Vagina (tissue), 2 donors: Measurements from ENCODE around the gene TOP2B.

Experiments
- POLR2A ChIP-seq, 2 donors: fragments of 450-650 bp; IDR thresholded peaks; one replicate each; pipeline ENCODE4 v1.6.1; 2017; ENCODE audit warnings: antibody characterized with exemption in 2 of 2, mild to moderate bottlenecking in 2 of 2, moderate library complexity in 2 of 2
- TF ChIP-seq, protein P1 (sequence below), 3 experiments: fragments of 450-650 bp in 2 of 3; fragments of 200-600 bp in 1 of 3; sonication (generic) in 1 of 3; IDR thresholded peaks; one replicate each; pipeline ENCODE4 v1.5.1; 2017 to 2019; ENCODE audit warnings: antibody characterized with exemption in 3 of 3, mild to moderate bottlenecking in 2 of 3, moderate library complexity in 2 of 3

DNA sequence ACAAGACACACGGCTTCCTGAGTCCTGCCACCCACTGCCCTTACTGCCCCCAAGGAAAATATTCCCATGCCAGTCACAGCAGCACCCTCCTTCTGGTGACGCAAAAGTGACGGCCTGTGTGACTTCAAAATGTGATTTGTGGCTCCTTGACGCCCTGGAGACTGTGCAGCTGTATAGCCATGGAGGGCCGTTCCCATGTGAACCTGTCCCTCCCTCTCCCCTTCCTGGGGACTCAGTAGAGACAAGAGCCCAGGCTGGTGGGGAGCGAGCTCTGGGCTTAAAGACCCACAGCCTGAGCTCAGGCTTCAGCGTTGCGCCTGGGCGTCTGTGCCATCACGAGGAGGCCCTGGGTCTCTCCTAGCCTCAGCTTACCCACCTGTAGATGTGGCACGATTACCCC lies 78.2 kb downstream of the TOP2B start:
- TF ChIP-seq POLR2A (IDR thresholded peaks at IDR 0.05): no peak
- TF ChIP-seq, protein P1, sequence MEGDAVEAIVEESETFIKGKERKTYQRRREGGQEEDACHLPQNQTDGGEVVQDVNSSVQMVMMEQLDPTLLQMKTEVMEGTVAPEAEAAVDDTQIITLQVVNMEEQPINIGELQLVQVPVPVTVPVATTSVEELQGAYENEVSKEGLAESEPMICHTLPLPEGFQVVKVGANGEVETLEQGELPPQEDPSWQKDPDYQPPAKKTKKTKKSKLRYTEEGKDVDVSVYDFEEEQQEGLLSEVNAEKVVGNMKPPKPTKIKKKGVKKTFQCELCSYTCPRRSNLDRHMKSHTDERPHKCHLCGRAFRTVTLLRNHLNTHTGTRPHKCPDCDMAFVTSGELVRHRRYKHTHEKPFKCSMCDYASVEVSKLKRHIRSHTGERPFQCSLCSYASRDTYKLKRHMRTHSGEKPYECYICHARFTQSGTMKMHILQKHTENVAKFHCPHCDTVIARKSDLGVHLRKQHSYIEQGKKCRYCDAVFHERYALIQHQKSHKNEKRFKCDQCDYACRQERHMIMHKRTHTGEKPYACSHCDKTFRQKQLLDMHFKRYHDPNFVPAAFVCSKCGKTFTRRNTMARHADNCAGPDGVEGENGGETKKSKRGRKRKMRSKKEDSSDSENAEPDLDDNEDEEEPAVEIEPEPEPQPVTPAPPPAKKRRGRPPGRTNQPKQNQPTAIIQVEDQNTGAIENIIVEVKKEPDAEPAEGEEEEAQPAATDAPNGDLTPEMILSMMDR (IDR thresholded peaks at IDR 0.05): no peak
